Tibial artery (tissue), 4 donors: ENCODE measurements around the gene FRAS1.

Experiments
- DNase-seq, 2 donors: peaks; one replicate each; pipeline ENCODE4 v3.0.0-alpha.2; 2019
- H3K27ac ChIP-seq, 2 donors: fragments of 200-600 bp; sonication (generic) in 1 of 2; 1 replicate in 1 of 2; 2 replicates in 1 of 2; pipeline ENCODE4 v1.5.1; 2018 to 2019; ENCODE audit warnings: mild to moderate bottlenecking in 1 of 2
- H3K27me3 ChIP-seq, 2 donors: fragments of 200-600 bp; sonication (generic) in 1 of 2; one replicate each; pipeline versions ENCODE4 v1.5.1 to v1.6.0; 2016 to 2019
- H3K36me3 ChIP-seq, 3 donors: fragments of 200-600 bp; sonication (generic) in 2 of 3; one replicate each; pipeline ENCODE4 v1.5.1; 2016 to 2019; ENCODE audit warnings: mild to moderate bottlenecking in 2 of 3
- H3K4me1 ChIP-seq, 4 donors: fragments of 200-600 bp; sonication (generic) in 2 of 4; 1 replicate in 3 of 4; 2 replicates in 1 of 4; pipeline ENCODE4 v1.5.1; 2016 to 2019
- H3K4me3 ChIP-seq, 2 donors: fragments of 200-600 bp; sonication (generic) in 1 of 2; 1 replicate in 1 of 2; 2 replicates in 1 of 2; pipeline ENCODE4 v1.5.1; 2018 to 2019; ENCODE audit warnings: mild to moderate bottlenecking in 2 of 2
- H3K9me3 ChIP-seq, 3 donors: fragments of 200-600 bp; sonication (generic) in 1 of 3; one replicate each; pipeline ENCODE4 v1.5.1; 2016 to 2019
- CTCF ChIP-seq, 2 experiments: fragments of 200-600 bp in 1 of 2; fragments of 450-650 bp in 1 of 2; IDR thresholded peaks; one replicate each; pipeline ENCODE4 v1.5.1; 2017 to 2019; ENCODE audit warnings: antibody characterized with exemption in 2 of 2, mild to moderate bottlenecking in 1 of 2, moderate library complexity in 1 of 2
- intact Hi-C: fragments of 100-400 bp; cut with DNase I; formaldehyde crosslinking; loops from one replicate; pipeline ENCODE4 v1.15.0; 2023; ENCODE audit warnings: low total_unique reads

The FRAS1 gene

GRCh38 chr4:78070731-78071282, 13.7 kb downstream of the FRAS1 start:
- H3K27me3 ChIP-seq: no peaks in the 10 kb centered on the region
- no peak overlapping the region for H3K27ac ChIP-seq
- no peak for DNase-seq
- no peak overlapping the region for H3K4me3 ChIP-seq
- intact Hi-C loops: no loop called here
- H3K4me1 ChIP-seq: no peaks in the 10 kb centered on the region
- no peaks in the 10 kb centered on the region for H3K9me3 ChIP-seq
- TF ChIP-seq CTCF (IDR thresholded peaks at IDR 0.05): no peak
- H3K36me3 ChIP-seq: no peaks in the 10 kb centered on the region

GRCh38 chr4:78074759-78075158, 17.6 kb downstream of the FRAS1 start:
- Histone ChIP-seq H3K4me3 (no peak overlapping the region), H3K36me3 (no peaks in the 10 kb centered on the region), H3K27ac (no peak overlapping the region), H3K27me3 (no peaks in the 10 kb centered on the region), H3K4me1 (no peaks in the 10 kb centered on the region), H3K9me3 (no peaks in the 10 kb centered on the region)
- DNase-seq: no peak
- TF ChIP-seq CTCF (IDR thresholded peaks at IDR 0.05): no peak
- intact Hi-C loops: no loop called here

- H3K27me3 ChIP-seq: no peaks in the 10 kb centered on the region
- H3K4me3 ChIP-seq: no peak overlapping the region
- H3K27ac ChIP-seq: no peak overlapping the region
- H3K4me1 ChIP-seq: no peaks in the 10 kb centered on the region
- no peaks in the 10 kb centered on the region for H3K36me3 ChIP-seq
- intact Hi-C loops: no loop called here
- DNase-seq: no peak
- TF ChIP-seq CTCF (IDR thresholded peaks at IDR 0.05): no peak
- no peaks in the 10 kb centered on the region for H3K9me3 ChIP-seq
These were observed 18.9 kb downstream of the FRAS1 start for GRCh38 chr4:78075986-78076385.

GRCh38 chr4:78078101-78078500, 21.0 kb downstream of the FRAS1 start:
- Histone ChIP-seq H3K4me1 (no peaks in the 10 kb centered on the region), H3K27me3 (no peaks in the 10 kb centered on the region), H3K36me3 (no peaks in the 10 kb centered on the region), H3K9me3 (no peaks in the 10 kb centered on the region), H3K27ac (no peak overlapping the region), H3K4me3 (no peak overlapping the region)
- DNase-seq: no peak
- TF ChIP-seq CTCF (IDR thresholded peaks at IDR 0.05): no peak
- intact Hi-C loops: no loop called here

- no peaks in the 10 kb centered on the region for H3K36me3 ChIP-seq
- intact Hi-C loops: no loop called here
- no peak overlapping the region for H3K27ac ChIP-seq
- no peaks in the 10 kb centered on the region for H3K9me3 ChIP-seq
- H3K4me1 ChIP-seq: no peaks in the 10 kb centered on the region
- H3K4me3 ChIP-seq: no peak overlapping the region
- TF ChIP-seq CTCF (IDR thresholded peaks at IDR 0.05): no peak
- no peaks in the 10 kb centered on the region for H3K27me3 ChIP-seq
- no peak for DNase-seq
These were observed 22.8 kb downstream of the FRAS1 start for GRCh38 chr4:78079726-78080430.
